22Rv1 (cell line): ENCODE results near the gene HOXC10.

Experiments used
- H3K27ac ChIP-seq: fragments of 450-650 bp; 2 replicates; pipeline ENCODE4 v1.5.1; 2017
- CTCF ChIP-seq: fragments of 450-650 bp; IDR thresholded peaks from 2 replicates; pipeline ENCODE4 v1.5.1; 2017; ENCODE audit warnings: mild to moderate bottlenecking
- ZFX ChIP-seq: fragments of 450-650 bp; IDR thresholded peaks from 2 replicates; pipeline ENCODE4 v1.6.1; 2017; ENCODE audit warnings: antibody characterized with exemption, borderline replicate concordance

Gene HOXC10

GRCh38 chr12:54005531-54005852, 20.5 kb downstream of the HOXC10 start:
- H3K27ac ChIP-seq, result no peak overlapping the region

DNA sequence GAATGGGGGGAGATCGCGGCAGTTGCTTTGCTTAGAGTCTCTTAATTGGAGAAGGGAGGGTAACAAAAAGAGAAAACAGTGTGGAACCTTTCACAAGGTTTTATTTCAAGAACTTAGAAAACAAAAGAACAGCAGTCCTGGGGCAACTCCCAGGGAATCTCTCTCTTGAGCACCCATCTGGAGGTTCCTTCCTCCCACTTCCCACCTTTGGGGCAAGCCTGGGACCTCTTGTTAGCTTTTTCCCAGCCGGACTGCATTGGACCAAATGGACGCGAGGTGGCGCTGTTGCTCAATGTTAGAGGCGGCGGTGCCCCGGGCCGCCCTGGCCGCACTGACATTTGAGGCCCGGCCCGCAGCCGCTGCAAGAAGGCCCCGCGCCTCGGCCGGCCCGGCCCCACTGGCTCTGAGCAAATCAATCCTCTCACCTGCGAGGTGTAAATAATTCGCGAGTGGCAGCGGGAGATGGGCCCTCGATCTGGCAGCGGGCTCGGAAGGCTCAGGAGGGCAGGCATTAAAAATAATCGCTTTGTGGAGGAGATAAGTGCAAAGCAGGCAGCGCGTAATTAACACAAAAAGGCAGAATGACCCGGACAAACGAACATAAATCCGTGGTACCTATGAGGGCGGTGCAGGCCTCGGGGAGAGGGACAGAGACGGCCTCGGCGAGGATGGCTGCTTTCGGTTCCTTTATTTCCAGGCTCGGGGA, 21.1 kb downstream of the HOXC10 start:
- no peak for TF ChIP-seq ZFX
- TF ChIP-seq CTCF, result peak; percentile 97
- H3K27ac ChIP-seq, result no peak overlapping the region

More at GRCh38 chr12:54005531-54005852, 20.5 kb downstream of the HOXC10 start:
- TF ChIP-seq CTCF (no peak), ZFX (no peak)

DNA sequence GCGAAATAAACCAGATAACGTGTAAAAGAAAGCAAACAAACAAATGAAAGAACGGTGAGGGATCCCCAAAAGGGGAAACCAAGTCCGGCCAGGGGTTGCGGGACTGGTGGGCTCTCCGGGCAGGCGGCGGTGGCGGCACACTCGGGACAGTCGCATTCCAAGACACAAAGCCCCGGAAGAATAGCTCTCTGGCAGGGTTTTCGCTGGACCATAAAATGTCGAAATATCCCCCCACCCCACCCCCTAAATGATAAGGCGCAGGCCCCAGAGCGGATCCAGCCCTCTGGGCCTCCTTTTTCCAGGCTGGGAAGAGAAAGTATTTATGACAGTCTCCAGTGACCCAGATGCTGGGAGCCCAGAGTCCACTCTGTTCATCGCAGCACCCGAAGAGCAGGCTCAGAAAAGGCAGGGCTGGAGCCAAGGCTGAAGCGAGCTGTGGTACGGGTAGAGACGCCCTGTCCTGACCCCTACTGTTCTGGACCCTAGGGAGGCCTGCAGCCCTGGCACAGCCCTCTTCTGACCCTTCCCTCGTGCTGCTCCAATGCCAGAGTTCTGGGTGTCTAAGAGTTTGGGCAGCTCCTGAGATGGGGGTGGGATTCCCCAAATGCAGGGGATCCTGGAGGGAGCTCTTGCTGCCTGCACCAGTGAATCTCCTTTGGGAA, 21.7 kb downstream of the HOXC10 start:
- H3K27ac ChIP-seq, result no peak overlapping the region
- TF ChIP-seq ZFX (no peak), CTCF (no peak)

DNA sequence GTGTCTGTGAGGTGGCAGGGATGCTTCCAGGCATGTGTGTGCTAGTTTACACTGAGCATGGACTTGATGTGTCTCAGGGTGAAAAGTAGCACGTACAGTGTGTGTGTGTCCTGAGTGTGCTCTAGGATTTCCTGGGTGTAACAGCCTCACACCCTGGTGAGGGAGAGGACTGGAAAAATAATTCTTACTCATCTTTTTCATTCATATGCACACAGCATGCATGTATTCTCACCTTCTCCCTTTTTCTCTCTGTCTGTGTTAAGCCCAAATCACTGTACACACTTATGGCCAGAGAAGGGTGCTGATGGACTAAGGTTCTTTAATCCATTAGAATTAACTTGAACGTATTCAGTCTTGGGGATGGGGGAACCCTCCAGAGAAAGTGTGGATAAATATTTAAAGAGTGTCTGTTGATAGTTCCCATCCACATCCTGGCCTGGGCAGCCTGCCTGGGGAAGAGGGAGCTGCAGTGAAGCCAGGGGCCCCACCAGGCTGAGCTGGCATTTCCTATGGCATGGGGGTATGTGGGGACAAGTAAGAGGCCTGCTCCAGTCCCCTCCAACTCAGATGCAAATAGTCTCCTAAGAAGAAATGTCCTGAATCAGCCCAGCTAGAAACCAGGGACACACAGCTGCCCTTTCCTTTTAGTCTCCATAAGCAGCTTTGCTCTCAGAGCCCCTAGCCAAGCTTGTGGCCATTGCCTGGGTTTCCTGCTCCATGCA, 22.8 kb downstream of the HOXC10 start:
- TF ChIP-seq CTCF (no peak), ZFX (no peak)
- H3K27ac ChIP-seq, result no peak overlapping the region

DNA sequence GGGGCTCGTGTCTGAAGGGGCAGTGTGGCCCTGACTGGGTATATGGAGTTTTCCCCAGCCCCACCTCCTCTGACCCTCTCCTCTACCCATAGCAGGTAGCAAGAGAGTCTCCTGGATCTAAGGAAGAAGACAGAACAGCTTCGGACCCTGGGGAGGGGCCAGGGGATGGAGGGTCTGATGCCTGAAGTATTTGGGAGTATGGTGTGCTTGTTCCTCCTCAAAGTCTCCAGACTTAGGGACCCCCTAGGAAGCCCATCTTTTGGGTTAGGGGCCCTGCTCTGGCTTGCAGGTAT, 23.3 kb downstream of the HOXC10 start:
- TF ChIP-seq CTCF, result no peak
- TF ChIP-seq ZFX, result no peak
- no peak overlapping the region for H3K27ac ChIP-seq

- no peak overlapping the region for H3K27ac ChIP-seq
- TF ChIP-seq CTCF (no peak), ZFX (no peak)
Measured at GRCh38 chr12:54009171-54010052, 24.5 kb downstream of the HOXC10 start.
